ENCODE results near the gene PJVK. TPM values are rescaled to one million over a fixed set of nuclear protein-coding genes. Genes with fewer than 3 reads are reported as not detected.

PJVK gene
- total and polyA plus RNA-seq, 2 of the 4 experiments (the other 2 are of a cell fraction): 0.72 to 2.4 TPM

DNA sequence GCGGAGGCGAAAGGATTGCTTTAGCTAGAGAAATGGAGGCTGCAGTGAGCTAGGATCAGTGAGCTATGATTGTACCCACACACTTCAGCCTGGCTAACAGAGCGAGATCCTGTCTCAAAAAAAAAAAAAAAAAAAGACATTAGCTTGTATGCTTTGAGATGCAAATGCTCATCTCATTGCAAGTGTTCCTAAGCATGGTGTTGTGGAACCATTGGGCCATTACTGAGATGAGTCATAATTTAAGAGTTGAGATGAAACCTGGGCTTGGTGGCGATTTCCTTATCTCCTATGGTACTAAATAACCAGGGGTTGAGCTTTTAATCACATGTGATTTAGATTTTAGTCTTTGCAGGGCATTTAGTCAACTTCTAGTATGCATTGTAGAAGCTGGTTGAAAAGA lies 31.3 kb downstream of the PJVK start:
- H2AK5ac ChIP-seq (ENCODE audit: low read depth, low read length): no peak overlapping the region
- H2BK15ac ChIP-seq (ENCODE audit: low read depth, low read length): no peak overlapping the region
- intact Hi-C loops (cut with micrococcal nuclease) (no loop called here), dilution Hi-C loops (cut with HindIII; ENCODE audit: low sequenced_read_pairs, unreplicated experiment) (no loop called here), in situ Hi-C loops (cut with MboI; ENCODE audit: low sequenced_read_pairs) (no loop called here)
- peaks cover 10% of the 10 kb centered on the region for H3K9me1 ChIP-seq (ENCODE audit: insufficient read depth, low read length)
- no peak overlapping the region for H3K4ac ChIP-seq (ENCODE audit: low read depth, low read length)
- peak overlapping the region; percentile 39; the same call in 1 of the 2 replicates for H3K4me2 ChIP-seq (ENCODE audit: low read depth, low read length)
- H3K9ac ChIP-seq (ENCODE audit: low read depth, low read length): no peak overlapping the region
- no peak overlapping the region for H3K4me3 ChIP-seq (ENCODE audit: insufficient read depth, low read depth, low read length)
- no peak overlapping the region for H4K5ac ChIP-seq (ENCODE audit: low read depth, low read length)
- DNase-seq: no peak
- no peaks in the 10 kb centered on the region for H3K27me3 ChIP-seq (ENCODE audit: control insufficient read depth, insufficient read depth, low read length)
- H4K8ac ChIP-seq (ENCODE audit: low read depth in 2 of 2, low read length in 2 of 2): no peak overlapping the region
- peaks cover 22 to 57% of the 10 kb centered on the region in 2 experiments for H3K79me1 ChIP-seq (ENCODE audit: low read depth in 1 of 2, low read length in 2 of 2)
- H2BK120ac ChIP-seq (ENCODE audit: low read depth, low read length): no peak overlapping the region
- H3K27ac ChIP-seq (ENCODE audit: insufficient read depth, low read length): no peak overlapping the region
- no peaks in the 10 kb centered on the region for H3K9me3 ChIP-seq (ENCODE audit: control insufficient read depth, insufficient read depth, low read length)
- H2BK20ac ChIP-seq (ENCODE audit: low read depth, low read length): no peak overlapping the region
- H4K20me1 ChIP-seq (ENCODE audit: insufficient read depth, low read length): peaks cover 28% of the 10 kb centered on the region
- POLR2A ChIA-PET (ENCODE audit: unreplicated experiment): interaction anchor here (0.6 to 1.5 kb wide), 4 partner anchors 11 to 217 kb away, joined by 3 to 12 read pairs (median 4); partner anchors contain the start of genes PJVK and PRKRA
- CTCF ChIA-PET: interaction anchor here (1.1 kb wide), 1 partner anchor 370 kb away, joined by 3 read pairs; the partner anchor contains the start of gene RBM45
- H3K23ac ChIP-seq (ENCODE audit: low read depth, low read length): no peak overlapping the region
- H3K36me3 ChIP-seq (ENCODE audit: control insufficient read depth, insufficient read depth, low read length): no peaks in the 10 kb centered on the region
- no peak overlapping the region for H3K18ac ChIP-seq (ENCODE audit: low read depth, low read length)
- no peak overlapping the region for H3K56ac ChIP-seq (ENCODE audit: extremely low read depth, insufficient read depth, low read length)
- H3K4me1 ChIP-seq (ENCODE audit: control insufficient read depth, insufficient read depth, low read length): peaks cover 8% of the 10 kb centered on the region
- TF ChIP-seq RFX5 (IDR thresholded peaks at IDR 0.05; ENCODE audit: low read depth, low read length) (no peak), CHD1 (IDR thresholded peaks at IDR 0.05; ENCODE audit: low read depth, low read length) (no peak), POLR2A (IDR thresholded peaks at IDR 0.05; ENCODE audit: low read depth, low read length) (no peak), RCOR1 (IDR thresholded peaks at IDR 0.05; ENCODE audit: insufficient replicate concordance, low read length) (no peak), MAZ (IDR thresholded peaks at IDR 0.05; ENCODE audit: borderline replicate concordance, low read depth, low read length) (no peak), RAD21 (IDR thresholded peaks at IDR 0.05; ENCODE audit: low read length) (no peak), MAFK (IDR thresholded peaks at IDR 0.05; ENCODE audit: low read depth, low read length) (no peak), SMC3 (IDR thresholded peaks at IDR 0.05; ENCODE audit: low read depth, low read length) (no peak), BHLHE40 (IDR thresholded peaks at IDR 0.05; ENCODE audit: low read depth, low read length) (no peak), FOS (IDR thresholded peaks at IDR 0.05; ENCODE audit: low read depth, low read length) (no peak), CEBPB (IDR thresholded peaks at IDR 0.05; ENCODE audit: low read depth, low read length) (no peak), NFE2L2 (IDR thresholded peaks at IDR 0.05; ENCODE audit: low read depth, low read length) (no peak)
- TF ChIP-seq, protein P1, sequence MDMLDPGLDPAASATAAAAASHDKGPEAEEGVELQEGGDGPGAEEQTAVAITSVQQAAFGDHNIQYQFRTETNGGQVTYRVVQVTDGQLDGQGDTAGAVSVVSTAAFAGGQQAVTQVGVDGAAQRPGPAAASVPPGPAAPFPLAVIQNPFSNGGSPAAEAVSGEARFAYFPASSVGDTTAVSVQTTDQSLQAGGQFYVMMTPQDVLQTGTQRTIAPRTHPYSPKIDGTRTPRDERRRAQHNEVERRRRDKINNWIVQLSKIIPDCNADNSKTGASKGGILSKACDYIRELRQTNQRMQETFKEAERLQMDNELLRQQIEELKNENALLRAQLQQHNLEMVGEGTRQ (IDR thresholded peaks at IDR 0.05; ENCODE audit: low read depth, low read length): no peak
- TF ChIP-seq, protein P2, sequence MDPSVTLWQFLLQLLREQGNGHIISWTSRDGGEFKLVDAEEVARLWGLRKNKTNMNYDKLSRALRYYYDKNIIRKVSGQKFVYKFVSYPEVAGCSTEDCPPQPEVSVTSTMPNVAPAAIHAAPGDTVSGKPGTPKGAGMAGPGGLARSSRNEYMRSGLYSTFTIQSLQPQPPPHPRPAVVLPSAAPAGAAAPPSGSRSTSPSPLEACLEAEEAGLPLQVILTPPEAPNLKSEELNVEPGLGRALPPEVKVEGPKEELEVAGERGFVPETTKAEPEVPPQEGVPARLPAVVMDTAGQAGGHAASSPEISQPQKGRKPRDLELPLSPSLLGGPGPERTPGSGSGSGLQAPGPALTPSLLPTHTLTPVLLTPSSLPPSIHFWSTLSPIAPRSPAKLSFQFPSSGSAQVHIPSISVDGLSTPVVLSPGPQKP (IDR thresholded peaks at IDR 0.05; ENCODE audit: borderline replicate concordance, low read depth, low read length): no peak
- TF ChIP-seq, protein P3, sequence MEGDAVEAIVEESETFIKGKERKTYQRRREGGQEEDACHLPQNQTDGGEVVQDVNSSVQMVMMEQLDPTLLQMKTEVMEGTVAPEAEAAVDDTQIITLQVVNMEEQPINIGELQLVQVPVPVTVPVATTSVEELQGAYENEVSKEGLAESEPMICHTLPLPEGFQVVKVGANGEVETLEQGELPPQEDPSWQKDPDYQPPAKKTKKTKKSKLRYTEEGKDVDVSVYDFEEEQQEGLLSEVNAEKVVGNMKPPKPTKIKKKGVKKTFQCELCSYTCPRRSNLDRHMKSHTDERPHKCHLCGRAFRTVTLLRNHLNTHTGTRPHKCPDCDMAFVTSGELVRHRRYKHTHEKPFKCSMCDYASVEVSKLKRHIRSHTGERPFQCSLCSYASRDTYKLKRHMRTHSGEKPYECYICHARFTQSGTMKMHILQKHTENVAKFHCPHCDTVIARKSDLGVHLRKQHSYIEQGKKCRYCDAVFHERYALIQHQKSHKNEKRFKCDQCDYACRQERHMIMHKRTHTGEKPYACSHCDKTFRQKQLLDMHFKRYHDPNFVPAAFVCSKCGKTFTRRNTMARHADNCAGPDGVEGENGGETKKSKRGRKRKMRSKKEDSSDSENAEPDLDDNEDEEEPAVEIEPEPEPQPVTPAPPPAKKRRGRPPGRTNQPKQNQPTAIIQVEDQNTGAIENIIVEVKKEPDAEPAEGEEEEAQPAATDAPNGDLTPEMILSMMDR (conservative IDR thresholded peaks at IDR 0.05; ENCODE audit: low read depth, low read length): no peak
- no peak overlapping the region for H2AFZ ChIP-seq (replicated peaks; ENCODE audit: low read length, poor library complexity)
- no CpG with 5 or more reads among the region's 4 CpGs for WGBS, 2 experiments (ENCODE audit: extremely low coverage in 2 of 2, insufficient read length in 1 of 2)
- BruUV-seq (replicated peaks): no TSS peak
- H3K14ac ChIP-seq (replicated peaks; ENCODE audit: low read depth, low read length): no peak overlapping the region
- no peak overlapping the region for H4K91ac ChIP-seq (ENCODE audit: insufficient read depth, low read depth, low read length)
- no peak for ATAC-seq (ENCODE audit: low read depth)
- no peak overlapping the region for H2AK9ac ChIP-seq (replicated peaks; ENCODE audit: low read depth, low read length, poor library complexity)
- H2BK5ac ChIP-seq (ENCODE audit: low read depth, low read length, poor library complexity, severe bottlenecking): no peak overlapping the region
